GM12801 (cell line): ENCODE results near the gene TNS3.

Experiments used
- TF ChIP-seq, protein P1 (sequence below): IDR thresholded peaks from one replicate; pipeline ENCODE4 v1.5.1; 2011; ENCODE audit warnings: control low read depth; ENCODE audit not compliant: insufficient read length; ENCODE audit errors: extremely low read depth

Gene TNS3

DNA sequence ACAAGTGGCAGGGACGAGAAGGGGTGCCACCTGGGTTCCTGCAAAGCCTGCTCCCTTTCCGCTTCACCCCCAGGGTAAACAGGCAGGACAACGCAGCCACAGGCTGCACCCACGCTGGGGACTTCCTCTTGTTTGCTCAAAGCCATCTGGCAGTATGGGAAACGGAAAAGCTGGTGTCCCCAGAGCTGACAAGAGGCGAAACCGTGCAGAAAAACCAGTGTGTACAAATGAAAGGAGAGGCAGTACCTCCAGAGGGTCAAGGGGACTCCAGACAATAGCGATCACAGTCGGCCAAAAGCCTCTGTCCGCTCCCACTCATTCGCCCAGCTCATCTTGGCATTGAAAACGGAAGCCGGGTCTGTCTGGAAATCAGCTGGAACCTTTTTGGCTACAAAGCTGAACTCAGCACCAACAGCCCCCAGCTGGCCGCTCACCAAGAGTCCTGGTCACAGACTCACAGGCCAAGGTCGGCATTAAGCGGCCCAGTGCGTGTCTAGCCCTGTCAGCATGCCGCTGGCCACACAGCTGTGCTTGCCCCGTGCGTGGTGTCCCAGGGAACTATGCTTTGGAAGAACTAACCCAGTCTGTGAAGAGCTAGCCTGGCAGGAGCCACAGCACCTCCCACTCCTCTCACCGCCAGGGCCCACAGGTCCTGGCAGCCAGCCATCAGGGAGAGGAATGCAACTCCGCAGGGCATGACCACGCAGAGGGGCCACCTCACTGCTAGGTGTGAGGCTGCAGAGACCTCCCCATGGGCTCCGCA lies 10.4 kb downstream of the TNS3 start:
- TF ChIP-seq, protein P1, sequence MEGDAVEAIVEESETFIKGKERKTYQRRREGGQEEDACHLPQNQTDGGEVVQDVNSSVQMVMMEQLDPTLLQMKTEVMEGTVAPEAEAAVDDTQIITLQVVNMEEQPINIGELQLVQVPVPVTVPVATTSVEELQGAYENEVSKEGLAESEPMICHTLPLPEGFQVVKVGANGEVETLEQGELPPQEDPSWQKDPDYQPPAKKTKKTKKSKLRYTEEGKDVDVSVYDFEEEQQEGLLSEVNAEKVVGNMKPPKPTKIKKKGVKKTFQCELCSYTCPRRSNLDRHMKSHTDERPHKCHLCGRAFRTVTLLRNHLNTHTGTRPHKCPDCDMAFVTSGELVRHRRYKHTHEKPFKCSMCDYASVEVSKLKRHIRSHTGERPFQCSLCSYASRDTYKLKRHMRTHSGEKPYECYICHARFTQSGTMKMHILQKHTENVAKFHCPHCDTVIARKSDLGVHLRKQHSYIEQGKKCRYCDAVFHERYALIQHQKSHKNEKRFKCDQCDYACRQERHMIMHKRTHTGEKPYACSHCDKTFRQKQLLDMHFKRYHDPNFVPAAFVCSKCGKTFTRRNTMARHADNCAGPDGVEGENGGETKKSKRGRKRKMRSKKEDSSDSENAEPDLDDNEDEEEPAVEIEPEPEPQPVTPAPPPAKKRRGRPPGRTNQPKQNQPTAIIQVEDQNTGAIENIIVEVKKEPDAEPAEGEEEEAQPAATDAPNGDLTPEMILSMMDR = no peak

DNA sequence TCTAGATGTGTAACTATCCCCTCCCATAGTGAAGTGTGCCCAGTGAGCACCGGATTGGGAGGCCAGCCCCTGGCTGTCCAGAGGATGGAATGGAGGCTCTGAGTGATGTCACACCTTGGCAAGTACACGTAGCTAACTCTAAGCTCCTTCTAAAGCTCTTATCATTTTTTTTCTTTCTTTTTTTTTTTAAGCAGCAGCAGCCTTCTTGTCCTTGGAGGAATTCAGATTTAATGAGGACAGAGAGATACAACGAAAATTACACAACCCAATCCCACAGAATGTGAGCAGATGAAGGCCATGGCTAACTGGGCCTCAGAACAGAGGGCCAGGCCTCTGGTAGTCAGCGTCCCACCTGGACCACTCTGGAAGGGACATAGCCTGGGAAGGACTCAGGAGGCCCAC lies 11.3 kb downstream of the TNS3 start:
- TF ChIP-seq, protein P1 = no peak

DNA sequence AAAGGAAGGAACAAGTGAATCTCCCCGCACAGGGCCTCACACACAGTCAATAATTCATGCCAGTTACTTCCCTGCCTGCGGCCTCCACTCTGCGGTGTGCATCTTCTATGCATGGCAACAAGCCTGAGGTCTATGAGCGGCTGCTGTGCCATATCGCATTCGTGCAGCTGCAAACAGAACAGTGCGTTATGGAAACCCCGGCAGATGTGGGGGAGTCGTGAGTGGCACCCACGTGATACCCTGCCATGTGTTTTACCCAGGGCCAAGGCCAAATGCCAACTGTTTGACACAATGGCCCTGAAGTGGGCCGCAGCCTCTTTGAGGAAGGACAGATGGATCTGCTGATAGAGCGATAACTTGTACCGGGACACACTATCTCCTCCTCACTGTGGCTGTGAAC lies 13.4 kb downstream of the TNS3 start:
- TF ChIP-seq, protein P1 = no peak

DNA sequence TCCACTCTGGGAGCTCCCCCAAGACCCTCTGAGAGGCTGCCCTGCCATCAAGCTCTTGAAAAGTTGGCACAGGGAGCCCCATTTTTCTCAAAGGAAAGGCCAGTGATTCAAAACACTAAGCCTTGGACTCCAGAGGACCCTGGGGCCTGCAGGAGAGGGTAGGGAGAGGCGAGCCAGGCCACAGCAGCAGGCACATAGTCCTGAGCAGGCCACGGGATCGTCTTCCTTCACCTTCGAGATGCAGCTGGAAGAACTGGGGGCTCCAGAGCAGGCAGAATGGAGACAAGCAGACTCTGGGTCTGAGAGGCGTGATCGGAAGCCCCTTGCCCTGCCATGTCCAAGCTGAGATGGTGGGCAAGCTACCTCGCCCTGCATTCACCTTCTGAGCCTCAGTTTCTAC lies 13.9 kb downstream of the TNS3 start:
- TF ChIP-seq, protein P1 = no peak

DNA sequence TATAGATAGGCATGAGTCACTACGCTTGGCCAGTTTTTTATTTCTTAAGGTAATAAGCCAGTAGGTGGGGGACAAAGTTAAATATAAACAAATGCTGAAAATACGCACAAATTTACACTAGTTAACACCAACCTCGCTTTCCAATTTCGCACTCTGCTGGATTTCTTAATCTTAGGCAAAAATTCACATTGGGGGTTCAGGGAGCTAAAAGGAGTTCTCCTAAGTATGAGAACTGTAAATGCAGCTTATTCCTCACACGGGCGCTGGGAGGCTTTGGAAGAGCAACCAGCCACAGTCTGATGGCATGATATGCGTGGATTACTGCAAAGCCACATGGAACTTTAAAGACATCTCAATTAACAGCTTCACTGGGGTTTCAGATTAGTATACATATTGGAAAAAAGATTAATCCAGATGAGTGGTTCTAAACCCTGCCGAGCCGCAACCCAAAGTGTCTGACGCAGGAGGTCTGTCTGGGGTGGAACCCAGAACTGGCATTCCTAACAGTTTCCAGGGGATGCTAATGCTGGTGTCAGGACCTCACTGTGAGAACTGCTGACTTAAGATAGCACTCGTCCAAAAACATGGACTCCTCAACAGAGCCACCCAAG lies 16.2 kb downstream of the TNS3 start:
- TF ChIP-seq, protein P1 = no peak

GRCh38 chr7:47563521-47563920 lies 18.4 kb downstream of the TNS3 start:
- TF ChIP-seq, protein P1 = no peak

GRCh38 chr7:47561715-47562446 lies 20.0 kb downstream of the TNS3 start:
- TF ChIP-seq, protein P1 = no peak
